Stimulated activated CD4-positive, alpha-beta T cell treated with anti-CD3 and anti-CD28 coated beads, Interleukin-4, amount 100 ng/mL, for 1 hour (primary cell): ENCODE measurements around the gene SERTM1.

Source experiments
- DNase-seq: peaks from one replicate; pipeline ENCODE4 v3.0.0-alpha.2; 2020

SERTM1 gene

GRCh38 chr13:36712290-36712689 is 38.5 kb downstream of the SERTM1 start:
- no peak for DNase-seq

GRCh38 chr13:36712770-36713169 is 39.0 kb downstream of the SERTM1 start:
- DNase-seq, result no peak

- DNase-seq, result no peak
These were observed 40.1 kb downstream of the SERTM1 start for GRCh38 chr13:36713887-36714286.

- DNase-seq, result no peak
These were observed 42.0 kb downstream of the SERTM1 start for GRCh38 chr13:36715841-36716240.

- DNase-seq, result no peak
These were observed 43.2 kb downstream of the SERTM1 start for GRCh38 chr13:36717017-36717416.

- no peak for DNase-seq
These were observed 44.2 kb downstream of the SERTM1 start for GRCh38 chr13:36717966-36718545.

- DNase-seq, result no peak
These were observed 44.9 kb downstream of the SERTM1 start for GRCh38 chr13:36718686-36719085.

- no peak for DNase-seq
These were observed 50.3 kb downstream of the SERTM1 start for GRCh38 chr13:36724141-36724540.

- DNase-seq, result no peak
These were observed 52.1 kb downstream of the SERTM1 start for GRCh38 chr13:36725936-36726335.

- no peak for DNase-seq
These were observed 54.2 kb downstream of the SERTM1 start for GRCh38 chr13:36728006-36728405.

GRCh38 chr13:36736119-36736726 is 62.4 kb downstream of the SERTM1 start:
- peak; percentile 11 for DNase-seq

- DNase-seq, result no peak
These were observed 63.8 kb downstream of the SERTM1 start for GRCh38 chr13:36737524-36738083.

GRCh38 chr13:36745436-36745835 is 71.6 kb downstream of the SERTM1 start:
- no peak for DNase-seq

- DNase-seq, result no peak
These were observed 72.2 kb downstream of the SERTM1 start for GRCh38 chr13:36746051-36746450.
